ENCODE measurements around the gene MCL1.
"Not testable (repeated sequence)": the region's sequence is repeated elsewhere in the genome, so short reads cannot be mapped to it uniquely, and the experiment has no call there.

MCL1 gene

DNA sequence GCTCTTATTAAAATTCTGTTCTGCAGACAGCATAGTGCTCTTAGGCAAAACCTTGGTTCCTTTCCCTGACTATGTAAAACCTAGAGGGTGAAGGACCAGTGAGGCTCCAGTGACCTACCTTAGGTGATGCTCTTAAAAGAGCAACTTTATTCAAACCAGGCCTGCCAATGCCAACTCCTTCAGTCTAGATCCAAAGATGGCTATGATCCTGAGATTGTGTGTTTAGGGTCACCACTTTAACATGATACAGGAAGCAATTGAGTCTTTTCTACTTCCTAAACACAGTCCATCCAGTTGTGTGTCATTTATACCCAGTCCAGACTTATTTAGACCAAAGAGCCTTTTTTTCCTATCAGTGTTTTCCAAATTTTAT, 10.8 kb downstream of the MCL1 start:
- no peak for DNase-seq (ENCODE audit: low read depth)

DNA sequence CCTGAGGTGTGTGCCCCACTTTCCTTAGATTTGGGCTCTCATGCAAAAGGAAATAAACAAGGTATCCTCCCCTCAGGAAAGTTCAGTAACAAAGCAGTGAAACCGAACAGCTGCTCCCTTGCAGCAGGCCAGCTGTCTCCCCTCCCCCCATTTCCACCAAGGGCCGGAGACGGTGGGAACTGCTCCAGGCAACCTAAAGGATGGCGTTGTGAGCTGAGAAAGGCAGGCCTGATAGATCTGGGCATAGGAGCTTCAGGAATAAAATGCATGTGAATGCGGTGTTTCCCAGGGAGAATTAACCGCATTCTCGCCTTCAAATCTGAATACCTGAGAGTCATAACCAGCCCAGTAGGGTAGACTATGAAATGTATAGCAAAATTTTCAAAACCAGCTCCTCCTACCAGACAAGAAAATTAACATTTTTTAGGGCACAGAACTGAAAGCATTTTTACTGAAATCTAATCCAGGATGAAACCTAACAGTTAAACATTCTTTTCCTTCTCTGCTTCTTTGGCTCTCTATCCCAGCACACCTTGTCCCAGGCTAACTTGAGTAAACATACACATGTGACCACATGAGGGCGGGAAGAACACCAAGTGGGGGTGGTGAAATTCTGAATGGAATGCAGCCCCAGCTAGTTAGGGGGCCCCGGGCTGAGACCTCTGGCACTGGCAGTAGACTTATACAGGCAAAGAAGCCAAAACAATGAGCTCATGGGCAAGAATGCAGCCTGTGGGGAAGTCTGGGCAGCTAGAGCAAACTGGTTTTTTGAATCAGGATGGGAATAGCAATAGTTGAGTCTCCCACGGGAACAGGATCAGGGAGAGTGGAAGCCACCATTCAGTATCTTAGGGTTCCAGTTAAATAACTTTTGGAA, 11.5 kb downstream of the MCL1 start:
- no peak for DNase-seq (ENCODE audit: low read depth)

DNA sequence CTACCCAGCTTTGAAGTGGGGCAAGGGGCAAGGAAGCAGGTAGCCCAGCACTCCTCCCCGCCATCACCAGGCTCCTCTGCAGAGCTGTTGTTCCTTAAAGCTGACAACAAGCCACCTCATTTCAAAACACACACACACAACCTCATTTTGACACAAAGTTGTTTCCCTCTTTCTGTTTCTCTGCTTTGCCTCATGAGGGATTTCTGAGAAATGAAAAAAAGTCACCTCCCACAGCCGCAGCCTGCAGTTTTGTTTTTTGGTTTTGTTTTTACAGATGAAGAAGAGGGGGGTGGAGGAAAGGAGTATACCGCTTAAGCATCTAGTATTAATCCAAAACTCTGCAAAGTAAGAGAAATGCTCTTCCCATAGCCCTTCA, 12.1 kb downstream of the MCL1 start:
- DNase-seq (ENCODE audit: low read depth): no peak

DNA sequence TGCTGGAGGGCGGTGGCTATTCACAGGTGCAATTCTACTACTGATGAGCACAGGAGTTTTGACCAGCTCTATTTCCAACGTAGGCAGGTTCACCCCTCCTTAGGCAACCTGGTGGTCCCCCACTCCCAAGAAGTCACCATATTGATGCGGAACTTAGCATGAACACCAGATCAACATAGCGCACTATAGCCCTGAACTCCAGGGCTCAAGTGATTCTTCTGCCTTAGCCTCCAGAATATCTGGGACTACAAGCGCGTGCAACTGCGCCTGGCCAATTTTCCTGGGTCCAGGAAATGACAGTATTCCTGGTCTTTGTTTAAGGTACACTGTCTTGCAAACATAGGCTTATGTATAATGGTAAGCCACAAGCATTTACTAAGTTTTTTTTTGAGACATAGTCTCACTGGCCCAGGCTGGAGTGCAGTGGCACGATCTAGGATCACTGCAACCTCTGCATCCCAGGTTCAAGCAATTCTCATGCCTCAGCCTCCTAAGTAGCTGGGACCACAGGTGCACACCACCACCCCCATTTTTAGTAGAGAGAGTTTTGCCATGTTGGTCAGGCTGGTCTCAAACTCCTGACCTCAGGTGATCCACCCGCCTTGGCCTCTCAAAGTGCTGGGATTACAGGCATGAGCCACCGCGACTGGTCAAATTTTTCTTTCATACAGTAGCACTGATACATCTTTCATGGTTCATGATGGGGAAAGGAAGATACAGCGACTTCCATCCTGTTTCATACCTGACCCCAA, 12.6 kb downstream of the MCL1 start:
- no peak for DNase-seq (ENCODE audit: low read depth)

DNA sequence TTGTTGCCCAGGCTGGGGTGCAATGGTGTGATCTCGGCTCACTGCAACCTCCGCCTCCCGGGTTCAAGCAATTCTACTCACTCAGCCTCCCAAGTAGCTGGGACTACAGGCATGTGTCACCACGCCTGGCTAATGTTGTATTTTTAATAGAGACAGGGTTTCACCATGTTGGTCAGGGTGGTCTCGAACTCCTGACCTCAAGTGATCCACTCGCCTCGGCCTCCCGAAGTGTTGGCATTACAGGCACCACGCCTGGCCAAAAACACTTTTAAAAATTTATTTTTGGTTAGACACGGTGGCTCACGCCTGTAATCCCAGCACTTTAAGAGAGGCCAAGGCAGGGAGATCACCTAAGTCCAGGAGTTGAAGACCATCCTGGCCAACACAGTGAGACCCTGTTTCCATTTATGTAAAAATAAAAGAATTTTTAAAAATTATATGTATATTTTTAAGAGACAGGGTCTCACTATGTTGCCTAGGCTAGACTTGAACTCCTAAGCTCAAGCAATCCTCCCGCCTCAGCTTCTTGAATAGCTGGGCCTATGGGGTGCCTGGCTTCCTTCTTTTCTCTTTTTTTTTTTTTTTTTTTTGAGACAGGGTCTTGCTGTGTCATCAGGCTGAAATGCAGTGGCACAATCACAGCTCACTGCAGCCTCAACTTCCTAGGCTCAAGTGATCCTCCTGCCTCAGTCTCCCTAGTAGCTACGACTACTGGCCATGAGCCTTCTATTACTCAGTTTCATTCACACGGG, 14.0 kb downstream of the MCL1 start:
- DNase-seq (ENCODE audit: low read depth): not testable (repeated sequence)

DNA sequence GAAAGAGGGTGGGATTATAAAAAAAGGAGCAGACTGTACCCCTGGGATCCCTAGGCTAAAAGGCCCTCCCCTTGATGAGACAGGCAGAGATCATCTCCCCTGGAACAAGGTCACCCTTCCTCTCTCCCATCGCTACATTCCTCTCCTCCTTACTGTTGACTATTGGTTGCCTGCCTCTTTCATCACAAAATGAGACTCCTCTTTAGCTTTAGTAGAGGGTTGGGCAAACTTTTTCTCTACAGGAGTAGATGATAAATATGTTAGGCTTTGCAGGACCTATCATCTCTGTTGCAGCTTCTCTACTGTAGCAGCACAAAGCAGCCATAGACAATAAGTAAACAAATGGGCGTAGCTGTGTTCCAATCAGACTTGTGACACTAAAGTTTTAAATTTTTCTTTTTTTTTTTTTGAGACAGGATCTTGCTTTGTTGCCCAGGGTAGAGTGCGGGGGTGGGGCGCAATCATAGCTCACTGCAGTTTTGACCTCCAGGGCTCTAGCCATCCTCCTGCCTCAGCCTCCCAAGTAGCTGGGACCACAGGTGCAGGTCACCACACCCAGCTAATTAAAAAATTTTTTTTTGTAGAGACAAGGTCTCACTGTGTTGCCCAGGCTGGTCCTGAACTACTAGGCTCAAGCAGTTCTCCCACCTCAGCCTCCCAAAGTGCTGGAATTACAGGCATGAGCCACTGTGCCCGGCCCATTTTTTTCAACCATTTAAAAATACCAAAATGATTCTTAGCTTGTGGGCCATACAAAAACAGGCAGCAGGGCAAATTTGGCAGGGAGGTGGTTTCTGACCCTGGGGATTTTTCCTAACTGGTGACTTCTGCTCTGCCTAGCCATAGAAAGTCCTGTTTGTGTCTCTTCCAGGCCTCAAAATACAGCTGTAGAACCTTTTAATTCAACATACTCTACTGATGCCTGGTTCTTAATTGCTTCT, 15.1 kb downstream of the MCL1 start:
- DNase-seq (ENCODE audit: low read depth): no peak

DNA sequence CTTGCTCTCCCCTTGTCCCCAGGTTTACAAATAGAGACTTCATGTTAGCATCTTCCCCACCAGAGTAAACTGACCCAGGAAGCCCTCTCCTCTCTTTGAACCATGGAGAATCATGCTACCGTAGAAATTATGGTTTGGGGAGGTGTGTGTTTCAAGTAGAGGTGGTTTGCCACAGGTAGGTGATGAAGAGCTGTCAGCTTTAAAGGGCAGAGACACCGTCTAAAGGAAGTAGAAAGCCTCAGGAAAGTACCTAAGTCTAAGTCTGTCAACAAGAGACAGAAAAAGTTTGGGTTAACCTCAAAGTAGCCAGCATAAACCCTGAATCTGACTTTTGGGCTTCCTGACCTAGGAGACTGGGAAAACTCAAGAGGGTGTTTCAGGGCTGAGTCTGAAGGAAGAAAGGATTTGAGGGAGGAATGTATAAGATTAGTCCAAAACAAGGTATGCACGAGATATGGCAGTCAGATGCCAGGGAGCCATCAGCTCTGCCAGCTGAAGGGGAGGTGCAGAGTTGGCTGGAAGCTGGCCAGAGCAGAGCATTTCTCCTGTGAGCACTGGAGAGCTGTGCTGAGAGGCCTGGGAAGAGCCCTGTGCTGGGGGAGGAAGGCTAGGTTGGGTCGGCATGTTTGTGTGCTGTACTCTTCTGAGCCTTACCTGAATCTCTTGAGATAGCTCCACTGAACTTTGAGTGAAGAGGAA, 15.9 kb downstream of the MCL1 start:
- no peak for DNase-seq (ENCODE audit: low read depth)

DNA sequence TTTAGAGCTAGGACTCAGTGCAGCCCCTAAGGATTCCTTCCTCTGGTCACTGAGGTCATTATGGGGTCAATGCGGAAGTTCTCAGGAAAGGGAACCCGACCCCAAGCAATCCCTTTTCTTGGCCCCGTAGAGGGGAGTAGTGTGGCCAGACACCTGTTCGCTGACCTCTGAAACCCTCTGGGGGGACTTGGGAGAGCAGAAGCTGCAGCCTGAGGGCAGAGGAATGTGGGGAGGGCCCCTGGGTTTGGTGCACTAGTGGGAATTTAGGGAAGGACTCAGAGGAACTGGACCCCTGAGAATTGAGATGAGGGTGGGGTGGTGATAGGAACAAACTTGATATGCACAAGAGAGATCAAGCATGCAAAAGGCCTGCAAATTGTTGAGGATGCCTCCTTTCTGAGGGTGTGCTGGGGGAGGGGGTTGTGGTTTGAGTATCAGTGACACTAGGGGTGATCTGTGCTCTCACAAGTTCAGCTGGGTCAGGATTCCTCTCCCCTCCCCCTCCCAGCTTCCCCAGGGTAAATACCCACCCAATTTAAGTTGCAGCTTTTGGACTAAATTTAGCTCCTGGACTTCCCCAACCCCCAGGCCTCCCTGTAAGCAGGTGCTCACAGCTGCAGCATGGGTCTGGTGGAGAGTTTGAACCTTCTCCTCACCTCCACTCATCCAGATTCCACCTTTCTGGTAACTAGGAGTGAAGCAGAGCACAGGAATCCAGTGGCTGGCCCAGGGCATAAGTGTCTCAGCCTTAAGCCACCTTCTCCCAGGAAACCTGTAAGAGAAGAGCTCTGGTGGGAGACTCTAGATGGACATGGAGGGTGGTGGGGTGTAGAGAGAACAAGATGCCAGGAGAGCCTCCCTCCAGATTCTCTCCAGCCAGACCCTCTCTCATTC, 16.7 kb downstream of the MCL1 start:
- no peak for DNase-seq (ENCODE audit: low read depth)

DNA sequence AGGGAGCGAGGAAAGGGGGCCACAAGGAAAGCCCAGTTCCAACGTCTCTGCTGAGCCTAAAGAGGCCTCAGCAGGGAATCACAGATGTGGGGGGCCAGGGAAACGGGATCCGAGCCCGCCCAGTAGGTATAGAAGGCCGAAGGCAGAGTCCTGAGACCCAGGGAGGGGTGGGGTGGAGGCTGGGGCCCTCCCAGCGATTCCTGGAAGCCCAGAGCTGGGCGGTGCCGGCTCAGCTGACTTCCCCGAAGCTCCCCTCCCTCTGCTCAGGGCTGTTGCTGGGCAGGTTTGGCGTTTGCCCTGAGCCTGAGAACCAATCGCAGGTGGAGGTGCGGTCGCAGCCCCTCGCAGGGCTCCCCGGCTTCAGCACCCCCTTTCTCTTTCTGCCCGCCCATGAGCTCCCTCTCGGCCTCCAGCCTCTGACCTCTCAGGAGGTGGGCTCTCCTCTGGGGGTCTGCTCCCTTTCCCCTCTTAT, 17.4 kb downstream of the MCL1 start:
- DNase-seq (ENCODE audit: low read depth): peak; percentile 65

DNA sequence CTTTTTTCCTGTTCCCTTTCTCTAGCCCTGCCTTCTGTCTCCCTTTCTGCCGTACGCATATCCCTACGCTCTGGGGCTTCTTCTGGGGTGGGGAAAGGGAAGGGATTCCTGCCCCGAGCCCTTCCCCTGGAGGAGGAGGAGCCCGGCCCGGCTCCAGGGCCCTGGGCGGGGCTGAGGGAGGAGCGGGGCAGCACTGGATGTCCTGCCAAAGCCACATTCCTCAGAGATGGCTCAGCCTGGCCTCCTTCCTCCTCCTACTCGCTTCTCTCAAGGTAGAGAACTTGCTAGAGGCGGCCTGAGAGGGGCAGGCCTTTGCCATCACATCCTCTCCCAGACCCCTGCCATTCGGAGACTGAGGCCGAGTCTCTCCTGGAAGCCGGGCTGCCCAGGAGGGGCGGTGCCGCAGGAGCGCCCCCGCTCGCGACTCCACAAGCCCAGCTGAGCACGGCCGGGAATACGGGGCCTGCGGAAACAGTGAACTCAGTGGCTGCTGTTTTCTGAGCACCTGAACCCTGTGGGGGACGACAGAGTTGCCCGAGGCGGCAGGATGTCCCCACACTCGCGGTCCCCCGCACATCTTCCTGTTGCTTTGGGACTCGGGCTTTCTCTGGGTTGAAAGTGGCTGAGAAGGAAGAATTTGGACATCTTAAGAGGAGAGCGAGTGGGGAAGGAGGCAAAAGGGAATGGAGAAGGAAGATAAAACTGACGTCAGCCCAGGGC, 18.0 kb downstream of the MCL1 start:
- peak; percentile 88 for DNase-seq (ENCODE audit: low read depth)

DNA sequence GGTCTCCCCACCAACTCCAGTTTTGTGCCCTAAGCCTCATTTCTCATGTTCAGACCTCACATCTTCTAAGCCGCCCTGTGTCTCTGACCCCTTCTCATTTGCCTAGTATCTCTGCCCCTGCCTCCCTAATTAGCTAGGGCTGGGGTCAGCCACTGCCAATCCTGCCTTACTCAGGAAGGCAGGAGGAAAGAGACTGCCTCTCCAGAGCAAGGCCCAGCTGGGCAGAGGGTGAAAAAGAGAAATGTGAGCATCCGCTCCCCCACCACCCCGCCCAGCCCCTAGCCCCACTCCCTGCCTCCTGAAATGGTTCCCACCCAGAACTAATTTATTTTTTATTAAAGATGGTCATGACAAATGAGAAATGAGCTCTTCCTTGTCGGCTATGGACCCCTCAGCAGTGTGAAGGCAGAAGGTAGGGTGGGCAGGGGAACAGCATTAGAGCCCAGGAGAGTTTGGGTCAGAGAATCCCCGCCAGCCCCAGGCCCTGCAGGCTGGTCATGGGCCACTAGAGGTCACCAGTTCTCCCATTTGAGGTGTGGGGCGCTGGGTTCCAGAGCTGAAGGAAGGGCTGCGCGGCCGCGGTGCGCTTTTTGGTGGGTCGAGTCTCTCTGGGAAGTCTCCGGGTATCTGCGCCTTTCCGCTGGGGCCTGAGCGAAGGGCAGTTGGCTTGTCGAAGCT, 18.7 kb downstream of the MCL1 start:
- DNase-seq (ENCODE audit: low read depth): no peak

DNA sequence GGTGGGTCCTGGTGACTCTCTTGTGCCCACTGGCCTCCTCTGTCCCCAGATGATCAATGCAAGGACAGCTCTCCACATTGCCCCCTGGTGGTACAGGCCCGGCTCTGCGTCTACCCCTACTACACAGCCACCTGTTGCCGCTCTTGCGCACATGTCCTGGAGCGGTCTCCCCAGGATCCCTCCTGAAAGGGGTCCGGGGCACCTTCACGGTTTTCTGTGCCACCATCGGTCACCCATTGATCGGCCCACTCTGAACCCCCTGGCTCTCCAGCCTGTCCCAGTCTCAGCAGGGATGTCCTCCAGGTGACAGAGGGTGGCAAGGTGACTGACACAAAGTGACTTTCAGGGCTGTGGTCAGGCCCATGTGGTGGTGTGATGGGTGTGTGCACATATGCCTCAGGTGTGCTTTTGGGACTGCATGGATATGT, 19.4 kb downstream of the MCL1 start:
- no peak for DNase-seq (ENCODE audit: low read depth)

DNA sequence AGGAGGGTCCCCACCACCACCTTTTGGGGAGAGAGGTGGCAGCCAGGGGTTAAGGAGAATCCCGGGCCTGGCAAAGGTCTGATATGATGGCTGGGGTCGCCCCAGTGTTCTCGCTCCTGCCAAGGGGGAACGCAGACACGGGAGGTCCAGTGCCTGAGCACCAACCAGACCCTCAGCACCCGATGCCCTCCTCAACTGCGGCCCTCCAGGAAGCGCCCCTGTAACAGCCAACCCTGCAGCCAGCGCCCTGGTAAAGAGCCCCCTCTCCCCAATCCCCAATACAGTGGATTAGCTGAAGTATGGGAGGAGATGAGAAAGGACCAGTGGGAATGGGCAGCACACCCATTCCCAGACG, 19.8 kb downstream of the MCL1 start:
- no peak for DNase-seq (ENCODE audit: low read depth)

DNA sequence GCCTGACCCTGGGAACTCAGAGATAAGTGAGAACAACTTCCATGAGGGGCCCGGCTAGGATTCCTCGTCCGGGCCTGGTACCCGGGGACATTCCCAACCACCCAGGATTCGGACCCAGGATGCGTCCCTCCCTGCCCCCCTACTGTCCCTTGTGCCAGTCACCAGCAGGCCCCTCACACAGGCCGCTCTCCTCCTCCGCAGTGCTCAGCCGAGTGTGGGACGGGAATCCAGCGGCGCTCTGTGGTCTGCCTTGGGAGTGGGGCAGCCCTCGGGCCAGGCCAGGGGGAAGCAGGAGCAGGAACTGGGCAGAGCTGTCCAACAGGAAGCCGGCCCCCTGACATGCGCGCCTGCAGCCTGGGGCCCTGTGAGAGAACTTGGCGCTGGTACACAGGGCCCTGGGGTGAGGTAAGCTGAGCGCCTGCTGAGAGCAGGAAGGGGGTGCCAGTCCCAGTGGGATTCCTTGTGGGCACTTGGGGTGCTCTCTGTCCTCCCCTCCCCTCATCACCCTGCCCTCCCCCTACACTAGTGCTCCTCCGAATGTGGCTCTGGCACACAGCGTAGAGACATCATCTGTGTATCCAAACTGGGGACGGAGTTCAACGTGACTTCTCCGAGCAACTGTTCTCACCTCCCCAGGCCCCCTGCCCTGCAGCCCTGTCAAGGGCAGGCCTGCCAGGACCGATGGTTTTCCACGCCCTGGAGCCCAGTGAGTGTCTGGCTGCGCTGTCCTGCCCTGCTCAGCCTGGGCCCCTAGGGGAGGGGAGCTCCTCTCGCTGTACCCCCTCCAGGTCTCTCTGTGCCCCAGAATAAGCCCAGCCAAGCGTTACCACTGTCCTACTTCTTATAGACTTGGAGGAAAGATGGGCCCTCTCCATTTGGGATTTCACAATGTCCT, 20.4 kb downstream of the MCL1 start:
- DNase-seq (ENCODE audit: low read depth): peak; percentile 55

DNA sequence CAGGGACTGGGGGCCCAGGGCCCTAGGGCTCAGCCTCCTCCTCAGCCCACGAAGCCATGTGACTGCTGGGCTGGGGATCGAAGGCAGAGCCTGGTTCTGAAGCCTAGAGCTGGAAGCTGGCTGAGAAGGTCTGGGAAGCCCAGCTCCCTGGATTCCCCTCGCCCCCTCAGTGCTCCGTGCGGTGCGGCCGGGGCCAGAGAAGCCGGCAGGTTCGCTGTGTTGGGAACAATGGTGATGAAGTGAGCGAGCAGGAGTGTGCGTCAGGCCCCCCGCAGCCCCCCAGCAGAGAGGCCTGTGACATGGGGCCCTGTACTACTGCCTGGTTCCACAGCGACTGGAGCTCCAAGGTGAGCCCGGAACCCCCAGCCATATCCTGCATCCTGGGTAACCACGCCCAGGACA, 21.1 kb downstream of the MCL1 start:
- DNase-seq (ENCODE audit: low read depth): no peak

DNA sequence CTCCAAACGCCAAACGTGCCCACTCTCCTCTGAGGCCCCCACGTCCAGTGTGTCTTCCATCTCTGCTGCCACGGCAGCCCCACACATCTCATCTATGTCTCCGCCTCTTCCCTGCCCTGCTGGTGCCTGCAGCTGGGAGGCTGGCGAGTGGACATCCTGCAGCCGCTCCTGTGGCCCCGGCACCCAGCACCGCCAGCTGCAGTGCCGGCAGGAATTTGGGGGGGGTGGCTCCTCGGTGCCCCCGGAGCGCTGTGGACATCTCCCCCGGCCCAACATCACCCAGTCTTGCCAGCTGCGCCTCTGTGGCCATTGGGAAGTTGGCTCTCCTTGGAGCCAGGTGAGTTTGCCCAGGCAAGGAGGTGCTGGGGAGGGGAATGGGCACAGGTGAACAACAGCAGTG, 21.6 kb downstream of the MCL1 start:
- DNase-seq (ENCODE audit: low read depth): no peak

DNA sequence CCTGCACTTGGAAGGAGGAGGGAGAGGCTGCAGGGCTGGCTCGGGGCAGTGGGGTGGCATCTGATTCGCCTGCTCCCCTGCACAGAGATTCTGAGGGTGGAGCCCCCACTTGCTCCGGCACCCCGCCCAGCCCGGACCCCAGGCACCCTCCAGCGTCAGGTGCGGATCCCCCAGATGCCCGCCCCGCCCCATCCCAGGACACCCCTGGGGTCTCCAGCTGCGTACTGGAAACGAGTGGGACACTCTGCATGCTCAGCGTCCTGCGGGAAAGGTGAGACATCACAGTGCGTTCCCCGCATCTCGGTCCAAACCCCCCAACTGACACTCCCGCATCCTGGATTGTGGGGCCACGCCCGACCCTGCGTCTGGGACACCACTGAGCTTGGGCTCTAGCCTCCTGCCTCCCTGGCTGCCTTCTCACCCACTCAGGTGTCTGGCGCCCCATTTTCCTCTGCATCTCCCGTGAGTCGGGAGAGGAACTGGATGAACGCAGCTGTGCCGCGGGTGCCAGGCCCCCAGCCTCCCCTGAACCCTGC, 22.3 kb downstream of the MCL1 start:
- no peak for DNase-seq (ENCODE audit: low read depth)
